HEK293 (cell line): Measurements from ENCODE around the gene UST.

ENCODE experiments used
- CTCF ChIA-PET: fragments of 350-600 bp; formaldehyde crosslinking; extraction: SDS; loops from one replicate; lab custom pipeline; 2021; ENCODE audit warnings: antibody characterized with exemption; lab: Yijun Ruan, JAX
- POLR2A ChIA-PET: fragments of 300-600 bp; formaldehyde crosslinking; extraction: SDS; loops from one replicate; lab custom pipeline; 2020; ENCODE audit warnings: antibody characterized with exemption, inconsistent platforms; lab: Yijun Ruan, JAX
- H3K27ac ChIP-seq: fragments of 200-500 bp; sonication (Bioruptor generic); 2 replicates; pipeline ENCODE4 v1.5.1; 2014; ENCODE audit warnings: low read depth, low read length, control low read depth, inconsistent platforms; ENCODE audit errors: extremely low read depth
- H3K36me3 ChIP-seq, 2 experiments: fragments of 200-500 bp in 1 of 2; sonication (Bioruptor generic) in 1 of 2; 1 replicate in 1 of 2; 2 replicates in 1 of 2; pipeline ENCODE4 v1.5.1; 2014 to 2017; ENCODE audit warnings: inconsistent platforms in 2 of 2, low read length in 2 of 2; ENCODE audit not compliant: control insufficient read depth in 2 of 2, insufficient read depth in 1 of 2
- H3K4me1 ChIP-seq: fragments of 200-500 bp; sonication (Bioruptor generic); 2 replicates; pipeline ENCODE4 v1.5.1; 2014; ENCODE audit warnings: mild to moderate bottlenecking, low read length, inconsistent platforms; ENCODE audit not compliant: control insufficient read depth, insufficient read depth
- H3K4me3 ChIP-seq: 2 replicates; pipeline ENCODE4 v1.5.1; 2011; ENCODE audit warnings: low read depth, mild to moderate bottlenecking, control low read depth, low read length, moderate library complexity
- H3K9me3 ChIP-seq: fragments of 200-500 bp; sonication (Bioruptor generic); 2 replicates; pipeline ENCODE4 v1.5.1; 2014; ENCODE audit warnings: low read depth, low read length, inconsistent platforms; ENCODE audit not compliant: control insufficient read depth, insufficient read depth
- KLF9 ChIP-seq: fragments of 450-650 bp; formaldehyde crosslinking; IDR thresholded peaks from 2 replicates; pipeline ENCODE4 v1.5.1; 2016; ENCODE audit warnings: missing biosample characterization, missing genetic modification characterization, low read depth
- SETDB1 ChIP-seq: IDR thresholded peaks from one replicate; pipeline ENCODE4 v1.6.1; 2017; ENCODE audit warnings: mild to moderate bottlenecking, low read length, moderate library complexity, mixed read lengths; ENCODE audit not compliant: insufficient read length
- SP3 ChIP-seq: fragments of 450-650 bp; formaldehyde crosslinking; IDR thresholded peaks from 2 replicates; pipeline ENCODE4 v1.5.1; 2016; ENCODE audit warnings: missing biosample characterization, missing genetic modification characterization
- TRIM28 ChIP-seq: IDR thresholded peaks from 2 replicates; pipeline ENCODE4 v1.6.1; 2011; ENCODE audit warnings: low read length, control low read depth, borderline replicate concordance
- ZNF184 ChIP-seq: fragments of 450-650 bp; IDR thresholded peaks from 2 replicates; pipeline ENCODE4 v1.5.1; 2018; ENCODE audit warnings: missing biosample characterization, mild to moderate bottlenecking, missing genetic modification characterization
- ZNF335 ChIP-seq: fragments of 450-650 bp; formaldehyde crosslinking; conservative IDR thresholded peaks from 2 replicates; pipeline ENCODE4 v1.5.1; 2016; ENCODE audit warnings: missing biosample characterization, missing genetic modification characterization
- ZNF510 ChIP-seq: fragments of 450-650 bp; formaldehyde crosslinking; IDR thresholded peaks from 2 replicates; pipeline ENCODE4 v1.5.1; 2018; ENCODE audit warnings: mild to moderate bottlenecking, missing genetic modification characterization, missing biosample characterization; ENCODE audit not compliant: insufficient replicate concordance
- ZNF529 ChIP-seq: fragments of 450-650 bp; formaldehyde crosslinking; IDR thresholded peaks from 2 replicates; pipeline ENCODE4 v1.5.1; 2017; ENCODE audit warnings: missing genetic modification characterization, missing biosample characterization; ENCODE audit not compliant: insufficient replicate concordance
- ZNF549 ChIP-seq: fragments of 450-650 bp; IDR thresholded peaks from 2 replicates; pipeline ENCODE4 v1.5.1; 2018; ENCODE audit warnings: missing biosample characterization, missing genetic modification characterization, mild to moderate bottlenecking, inconsistent platforms, moderate library complexity
- ZNF596 ChIP-seq: fragments of 450-650 bp; IDR thresholded peaks from 2 replicates; pipeline ENCODE4 v1.5.0; 2018; ENCODE audit warnings: missing biosample characterization, mild to moderate bottlenecking, missing genetic modification characterization, moderate library complexity
- ZNF610 ChIP-seq: fragments of 450-650 bp; formaldehyde crosslinking; IDR thresholded peaks from 2 replicates; pipeline ENCODE4 v1.5.1; 2016; ENCODE audit warnings: missing biosample characterization, missing genetic modification characterization, borderline replicate concordance
- ZNF626 ChIP-seq: fragments of 450-650 bp; sonication (Bioruptor Pico); formaldehyde crosslinking; IDR thresholded peaks from 2 replicates; pipeline ENCODE4 v1.5.1; 2018; ENCODE audit warnings: missing biosample characterization, missing genetic modification characterization, inconsistent platforms
- ZNF707 ChIP-seq: fragments of 450-650 bp; formaldehyde crosslinking; IDR thresholded peaks from 2 replicates; pipeline ENCODE4 v1.5.1; 2016; ENCODE audit warnings: missing biosample characterization, missing genetic modification characterization
- ZNF830 ChIP-seq: fragments of 450-650 bp; IDR thresholded peaks from 2 replicates; pipeline ENCODE4 v1.5.0; 2018; ENCODE audit warnings: missing biosample characterization, missing genetic modification characterization, low read depth, mild to moderate bottlenecking, moderate library complexity
- TF ChIP-seq, protein P1 (sequence below): fragments of 450-650 bp; formaldehyde crosslinking; IDR thresholded peaks from 2 replicates; pipeline ENCODE4 v1.5.1; 2016; ENCODE audit warnings: missing biosample characterization, missing genetic modification characterization, low read depth
- TF ChIP-seq, protein P2 (sequence below): fragments of 450-650 bp; formaldehyde crosslinking; IDR thresholded peaks from 2 replicates; pipeline ENCODE4 v1.5.1; 2016; ENCODE audit warnings: missing biosample characterization, missing genetic modification characterization
- TF ChIP-seq, protein P3 (sequence below): fragments of 450-650 bp; formaldehyde crosslinking; IDR thresholded peaks from 2 replicates; pipeline ENCODE4 v1.5.1; 2017; ENCODE audit warnings: missing biosample characterization, missing genetic modification characterization
- TF ChIP-seq, protein P4 (sequence below): fragments of 450-650 bp; formaldehyde crosslinking; IDR thresholded peaks from 2 replicates; pipeline ENCODE4 v1.5.1; 2016; ENCODE audit warnings: missing biosample characterization, missing genetic modification characterization

Gene UST

DNA sequence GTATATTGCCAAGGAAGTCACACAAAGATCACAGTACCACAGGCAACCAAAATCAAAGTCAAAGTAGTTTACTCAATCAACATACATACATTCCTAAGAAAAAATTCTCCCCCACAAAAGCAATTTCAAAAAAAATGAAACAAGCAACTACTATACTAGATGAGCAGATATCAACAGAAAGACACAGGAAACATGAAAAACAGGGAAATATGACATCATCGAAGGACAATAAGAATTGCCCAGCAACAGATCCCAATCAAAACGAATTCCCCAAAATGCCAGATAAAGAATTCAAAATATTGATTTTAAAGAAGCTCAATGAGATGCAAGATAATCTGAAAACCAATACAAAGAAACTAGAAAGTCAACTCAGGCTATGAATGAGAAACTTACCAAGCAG is 351.0 kb downstream of the UST start:
- no peak for TF ChIP-seq ZNF596 (tag by site-specific recombination)
- TF ChIP-seq, protein P1, sequence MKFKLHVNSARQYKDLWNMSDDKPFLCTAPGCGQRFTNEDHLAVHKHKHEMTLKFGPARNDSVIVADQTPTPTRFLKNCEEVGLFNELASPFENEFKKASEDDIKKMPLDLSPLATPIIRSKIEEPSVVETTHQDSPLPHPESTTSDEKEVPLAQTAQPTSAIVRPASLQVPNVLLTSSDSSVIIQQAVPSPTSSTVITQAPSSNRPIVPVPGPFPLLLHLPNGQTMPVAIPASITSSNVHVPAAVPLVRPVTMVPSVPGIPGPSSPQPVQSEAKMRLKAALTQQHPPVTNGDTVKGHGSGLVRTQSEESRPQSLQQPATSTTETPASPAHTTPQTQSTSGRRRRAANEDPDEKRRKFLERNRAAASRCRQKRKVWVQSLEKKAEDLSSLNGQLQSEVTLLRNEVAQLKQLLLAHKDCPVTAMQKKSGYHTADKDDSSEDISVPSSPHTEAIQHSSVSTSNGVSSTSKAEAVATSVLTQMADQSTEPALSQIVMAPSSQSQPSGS (tag by site-specific recombination) = peak; percentile 54
- Histone ChIP-seq H3K27ac (no peak overlapping the region), H3K9me3 (no peaks in the 10 kb centered on the region), H3K4me3 (no peak overlapping the region), H3K4me1 (peaks cover 2% of the 10 kb centered on the region; the same call in 1 of the 2 replicates), H3K36me3 (no peaks in the 10 kb centered on the region)
- ChIA-PET CTCF (interaction anchor here (0.7 kb wide), 1 partner anchor 336 kb away, joined by 3 read pairs; no protein-coding TSS in a partner anchor), POLR2A (no interaction called here)

DNA sequence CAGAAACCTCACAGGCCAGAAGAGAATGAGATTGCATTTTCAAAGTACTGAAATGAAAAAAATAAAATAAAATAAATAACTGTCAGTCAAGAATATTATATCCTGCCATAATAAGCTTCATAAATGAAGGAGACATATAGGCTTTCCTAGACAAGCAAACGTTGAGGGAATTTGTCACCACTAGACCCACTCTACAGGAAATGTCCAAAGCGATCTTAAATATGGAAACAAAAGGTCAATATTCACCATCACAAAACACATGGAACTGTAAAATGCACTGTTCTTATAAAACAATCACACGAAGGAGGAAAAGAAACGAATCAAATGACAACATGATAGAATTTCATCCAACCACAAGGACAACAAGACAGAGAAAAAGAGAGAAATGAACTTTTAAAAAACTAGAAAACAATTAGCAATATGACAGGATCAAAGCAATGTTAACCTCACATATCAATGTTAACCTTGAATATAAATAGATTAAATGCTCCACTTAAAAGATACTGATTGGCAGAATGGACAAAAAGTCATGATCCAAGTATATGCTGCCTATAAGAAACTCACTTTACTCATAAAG is 352.0 kb downstream of the UST start:
- TF ChIP-seq ZNF549 (0 out of 2 replicates have a peak, but pooled peaks have one; percentile 39), ZNF707 (tag by site-specific recombination) (no peak), ZNF610 (tag by site-specific recombination) (0 out of 2 replicates have a peak, but pooled peaks have one; percentile 32), ZNF510 (tag by site-specific recombination) (peak; percentile 27), ZNF335 (tag by site-specific recombination) (no peak), TRIM28 (peak; percentile 79), SP3 (no peak), ZNF529 (tag by site-specific recombination) (peak; percentile 44), ZNF626 (peak; percentile 92), ZNF830 (tag by site-specific recombination) (no peak), ZNF184 (tag by site-specific recombination) (0 out of 2 replicates have a peak, but pooled peaks have one; percentile 47), SETDB1 (peak; percentile 100), KLF9 (tag by site-specific recombination) (no peak)
- TF ChIP-seq, protein P2, sequence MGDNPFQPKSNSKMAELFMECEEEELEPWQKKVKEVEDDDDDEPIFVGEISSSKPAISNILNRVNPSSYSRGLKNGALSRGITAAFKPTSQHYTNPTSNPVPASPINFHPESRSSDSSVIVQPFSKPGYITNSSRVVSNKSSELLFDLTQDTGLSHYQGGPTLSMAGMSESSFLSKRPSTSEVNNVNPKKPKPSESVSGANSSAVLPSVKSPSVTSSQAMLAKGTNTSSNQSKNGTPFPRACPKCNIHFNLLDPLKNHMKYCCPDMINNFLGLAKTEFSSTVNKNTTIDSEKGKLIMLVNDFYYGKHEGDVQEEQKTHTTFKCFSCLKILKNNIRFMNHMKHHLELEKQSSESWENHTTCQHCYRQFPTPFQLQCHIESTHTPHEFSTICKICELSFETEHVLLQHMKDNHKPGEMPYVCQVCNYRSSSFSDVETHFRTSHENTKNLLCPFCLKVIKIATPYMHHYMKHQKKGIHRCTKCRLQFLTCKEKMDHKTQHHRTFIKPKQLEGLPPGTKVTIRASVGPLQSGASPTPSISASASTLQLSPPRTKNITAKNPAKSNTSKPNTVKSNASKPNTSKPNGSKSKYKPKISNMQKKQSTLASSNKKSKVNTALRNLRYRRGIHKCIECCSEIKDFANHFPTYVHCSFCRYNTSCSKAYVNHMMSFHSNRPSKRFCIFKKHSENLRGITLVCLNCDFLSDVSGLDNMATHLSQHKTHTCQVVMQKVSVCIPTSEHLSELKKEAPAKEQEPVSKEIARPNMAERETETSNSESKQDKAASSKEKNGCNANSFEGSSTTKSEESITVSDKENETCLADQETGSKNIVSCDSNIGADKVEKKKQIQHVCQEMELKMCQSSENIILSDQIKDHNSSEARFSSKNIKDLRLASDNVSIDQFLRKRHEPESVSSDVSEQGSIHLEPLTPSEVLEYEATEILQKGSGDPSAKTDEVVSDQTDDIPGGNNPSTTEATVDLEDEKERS = 0 out of 2 replicates have a peak, but pooled peaks have one; percentile 60
- TF ChIP-seq, protein P3, sequence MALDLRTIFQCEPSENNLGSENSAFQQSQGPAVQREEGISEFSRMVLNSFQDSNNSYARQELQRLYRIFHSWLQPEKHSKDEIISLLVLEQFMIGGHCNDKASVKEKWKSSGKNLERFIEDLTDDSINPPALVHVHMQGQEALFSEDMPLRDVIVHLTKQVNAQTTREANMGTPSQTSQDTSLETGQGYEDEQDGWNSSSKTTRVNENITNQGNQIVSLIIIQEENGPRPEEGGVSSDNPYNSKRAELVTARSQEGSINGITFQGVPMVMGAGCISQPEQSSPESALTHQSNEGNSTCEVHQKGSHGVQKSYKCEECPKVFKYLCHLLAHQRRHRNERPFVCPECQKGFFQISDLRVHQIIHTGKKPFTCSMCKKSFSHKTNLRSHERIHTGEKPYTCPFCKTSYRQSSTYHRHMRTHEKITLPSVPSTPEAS = no peak
- TF ChIP-seq, protein P4, sequence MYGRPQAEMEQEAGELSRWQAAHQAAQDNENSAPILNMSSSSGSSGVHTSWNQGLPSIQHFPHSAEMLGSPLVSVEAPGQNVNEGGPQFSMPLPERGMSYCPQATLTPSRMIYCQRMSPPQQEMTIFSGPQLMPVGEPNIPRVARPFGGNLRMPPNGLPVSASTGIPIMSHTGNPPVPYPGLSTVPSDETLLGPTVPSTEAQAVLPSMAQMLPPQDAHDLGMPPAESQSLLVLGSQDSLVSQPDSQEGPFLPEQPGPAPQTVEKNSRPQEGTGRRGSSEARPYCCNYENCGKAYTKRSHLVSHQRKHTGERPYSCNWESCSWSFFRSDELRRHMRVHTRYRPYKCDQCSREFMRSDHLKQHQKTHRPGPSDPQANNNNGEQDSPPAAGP = 0 out of 2 replicates have a peak, but pooled peaks have one; percentile 22
- TF ChIP-seq, all 188 proteins: peak for 10
- H3K36me3 ChIP-seq = no peaks in the 10 kb centered on the region
- CTCF ChIA-PET = interaction anchor here (1.4 kb wide), 1 partner anchor 10 kb away, joined by 5 read pairs; no protein-coding TSS in a partner anchor
- no peak overlapping the region for H3K4me3 ChIP-seq
- no peak overlapping the region for H3K27ac ChIP-seq
- peaks cover 2% of the 10 kb centered on the region; the same call in 1 of the 2 replicates for H3K4me1 ChIP-seq
- no peaks in the 10 kb centered on the region for H3K9me3 ChIP-seq
- POLR2A ChIA-PET = no interaction called here
